Progenitor cell of endocrine pancreas (in vitro differentiated cells): Measurements from ENCODE around the gene BIRC2. TPM values are rescaled to one million over a fixed set of nuclear protein-coding genes. Genes with fewer than 3 reads are reported as not detected.
A peak's percentile ranks its signal among the peaks of the same experiment; 100 is the strongest.
"Not testable (repeated sequence)": the region's sequence is repeated elsewhere in the genome, so short reads cannot be mapped to it uniquely, and the experiment has no call there.

Experiments
- DNase-seq: peaks from one replicate; pipeline ENCODE4 v3.0.0; 2021; ENCODE audit warnings: low spot score; ENCODE audit not compliant: unreplicated experiment
- H3K27ac Mint-ChIP-seq: 2 replicates; pipeline ENCODE4 v1.8.0; 2021; ENCODE audit warnings: mild to moderate bottlenecking, moderate library complexity, mixed read lengths
- H3K27me3 Mint-ChIP-seq: 2 replicates; pipeline ENCODE4 v1.8.0; 2021; ENCODE audit warnings: mixed read lengths
- H3K36me3 Mint-ChIP-seq: 2 replicates; pipeline ENCODE4 v1.8.0; 2022; ENCODE audit warnings: mixed read lengths; ENCODE audit not compliant: insufficient read depth
- H3K4me1 Mint-ChIP-seq: 2 replicates; pipeline ENCODE4 v1.8.0; 2021; ENCODE audit warnings: low read depth, mixed read lengths
- H3K4me3 Mint-ChIP-seq: 2 replicates; pipeline ENCODE4 v1.8.0; 2021; ENCODE audit warnings: low read depth, mild to moderate bottlenecking, moderate library complexity, mixed read lengths
- H3K9me3 Mint-ChIP-seq: 2 replicates; pipeline ENCODE4 v1.8.0; 2021; ENCODE audit warnings: low read depth, mixed read lengths
- CTCF ChIP-seq: fragments of 200-600 bp; sonication (generic); IDR thresholded peaks from one replicate; pipeline ENCODE4 v1.5.0; 2021; ENCODE audit warnings: antibody characterized with exemption, mild to moderate bottlenecking; ENCODE audit not compliant: unreplicated experiment
- long read RNA-seq: library from polyadenylated mRNA; unstranded; transcript quantifications from one replicate; pipeline ENCODE4 v2.0.0, GENCODE V29; 2020
- total RNA-seq: library from RNA; stranded (reverse); gene quantifications from 2 replicates; pipeline ENCODE4 v1.2.1, GENCODE V29; 2021

BIRC2 gene
- total RNA-seq: 66.3 and 67.2 TPM in 2 replicates
- long read RNA-seq, transcript BIRC2-201 (9 exons, 3,743 nt): major isoform, 87 of 257 reads
- long read RNA-seq, transcript BIRC2-208 (10 exons, 2,617 nt): minor isoform, 13 of 257 reads
- long read RNA-seq, partial matches to known transcripts: 121 of 257 reads
- long read RNA-seq, other reads (novel, unspliced or antisense): 34 of 257 reads

DNA sequence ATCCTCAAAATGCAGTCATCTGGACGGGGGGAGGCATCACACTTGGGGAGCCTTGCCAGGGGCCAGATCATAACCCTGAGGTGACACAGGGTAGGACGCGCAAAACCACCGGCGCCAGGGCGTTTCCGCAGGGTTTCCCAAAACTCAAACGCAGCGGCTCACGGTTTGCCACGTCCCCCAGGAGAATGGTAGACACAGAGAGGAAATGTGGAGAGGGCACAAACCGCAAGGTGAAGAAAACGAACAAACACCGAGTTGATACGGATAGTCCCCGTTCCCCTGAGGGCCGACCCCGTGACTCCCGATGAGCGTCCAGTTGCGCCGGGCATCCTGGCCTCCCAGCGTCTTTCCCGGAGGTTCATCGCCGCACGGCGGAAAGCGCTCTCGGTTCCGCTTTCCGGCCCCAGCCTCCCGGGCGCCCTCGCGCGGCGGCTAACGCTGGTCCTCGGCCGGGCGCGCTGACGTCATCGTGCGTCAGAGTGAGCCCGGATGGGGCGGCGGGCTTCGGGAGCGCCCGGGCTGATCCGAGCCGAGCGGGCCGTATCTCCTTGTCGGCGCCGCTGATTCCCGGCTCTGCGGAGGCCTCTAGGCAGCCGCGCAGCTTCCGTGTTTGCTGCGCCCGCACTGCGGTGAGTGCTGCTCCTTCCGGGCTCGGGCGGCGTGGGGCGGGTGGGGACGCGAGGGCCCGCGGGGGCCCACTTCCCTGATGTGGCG lies at the start of gene BIRC2:
TSS of gene BIRC2 (plus strand) at position 467 of the 714 bp plus-strand sequence. CDS start 2,641 bp downstream, outside the sequence.
- Mint-ChIP-seq H3K4me1 (peaks cover 34% of the 10 kb centered on the region), H3K36me3 (peaks cover 11% of the 10 kb centered on the region), H3K4me3 (peak within 1 kb of the TSS; percentile 97), H3K9me3 (no peaks in the 10 kb centered on the region), H3K27ac (peak within 1 kb of the TSS; percentile 98), H3K27me3 (no peaks in the 10 kb centered on the region)
- TF ChIP-seq CTCF: peak; percentile 72
- DNase-seq: peak; percentile 97

GRCh38 chr11:102300837-102301236 lies 46.2 kb upstream of the BIRC2 start:
- not testable (repeated sequence) for DNase-seq, H3K27me3 Mint-ChIP-seq

GRCh38 chr11:102302241-102302640 lies 44.8 kb upstream of the BIRC2 start:
- no peak overlapping the region for H3K27ac Mint-ChIP-seq
- H3K4me1 Mint-ChIP-seq: peaks cover 8% of the 10 kb centered on the region
- TF ChIP-seq CTCF: no peak
- no peak for DNase-seq
- no peaks in the 10 kb centered on the region for H3K27me3 Mint-ChIP-seq
- no peak overlapping the region for H3K4me3 Mint-ChIP-seq
- peaks cover 29% of the 10 kb centered on the region for H3K9me3 Mint-ChIP-seq
- H3K36me3 Mint-ChIP-seq: peaks cover 3% of the 10 kb centered on the region

More at GRCh38 chr11:102300837-102301236, 46.2 kb upstream of the BIRC2 start:
- H3K27ac Mint-ChIP-seq, H3K4me3 Mint-ChIP-seq, H3K4me1 Mint-ChIP-seq, H3K36me3 Mint-ChIP-seq: not testable (repeated sequence)
- peaks cover 29% of the 10 kb centered on the region for H3K9me3 Mint-ChIP-seq

DNA sequence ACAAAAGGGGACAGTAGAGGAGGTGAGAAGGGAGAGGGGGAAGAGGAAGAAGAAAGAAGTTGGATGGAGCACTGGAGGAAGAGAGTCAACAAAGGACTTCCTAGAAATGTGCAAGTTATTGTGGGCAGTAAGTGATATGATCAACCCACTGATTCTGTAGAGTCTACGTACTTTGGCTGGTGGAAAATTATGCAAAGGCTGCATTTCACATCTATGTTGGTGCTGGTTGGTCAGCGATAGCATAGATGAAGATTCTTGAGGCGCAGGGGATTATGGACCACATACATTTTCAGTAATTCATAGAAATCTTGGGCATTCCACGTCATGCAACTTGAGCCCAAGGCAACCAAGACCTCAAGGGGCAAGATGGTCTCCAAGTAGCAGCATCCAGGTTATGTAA lies 42.3 kb upstream of the BIRC2 start:
- TF ChIP-seq CTCF: no peak
- H3K4me1 Mint-ChIP-seq: peaks cover 10% of the 10 kb centered on the region
- H3K9me3 Mint-ChIP-seq: peaks cover 26% of the 10 kb centered on the region
- no peak overlapping the region for H3K4me3 Mint-ChIP-seq
- DNase-seq: no peak
- no peak overlapping the region for H3K27ac Mint-ChIP-seq
- peaks cover 3% of the 10 kb centered on the region for H3K36me3 Mint-ChIP-seq
- H3K27me3 Mint-ChIP-seq: no peaks in the 10 kb centered on the region

DNA sequence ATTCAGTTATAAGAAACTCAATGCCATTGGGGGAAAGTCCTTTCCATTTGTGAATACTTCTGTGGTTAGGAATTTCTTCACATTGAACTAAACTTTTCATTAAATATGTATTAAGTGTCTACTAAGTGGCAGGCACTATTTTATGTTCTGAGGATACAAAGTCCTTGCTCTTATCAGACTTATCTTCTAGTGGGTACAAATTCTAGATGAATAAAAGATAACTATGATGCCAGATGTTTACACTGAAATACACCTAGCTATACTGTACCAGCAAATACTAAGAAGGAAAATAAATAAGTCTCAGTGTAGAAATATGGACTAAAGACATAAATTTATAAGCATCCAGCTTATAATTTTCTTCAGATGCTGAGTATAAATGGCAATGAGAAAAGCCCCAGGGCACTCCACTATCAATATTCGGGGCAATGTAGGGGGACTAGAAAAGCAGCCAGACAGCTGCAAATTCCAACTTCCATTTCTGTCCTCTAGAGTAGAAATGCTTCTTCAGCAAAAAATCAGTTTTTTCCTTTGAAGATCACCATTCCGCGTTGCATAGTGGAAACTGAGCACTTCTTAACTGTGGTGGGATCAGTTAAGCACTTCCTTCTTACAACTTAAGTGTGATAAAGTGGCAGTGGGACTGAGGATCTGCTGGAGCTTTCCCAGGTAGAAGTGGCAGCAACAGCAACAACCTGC lies 41.5 kb upstream of the BIRC2 start:
- Mint-ChIP-seq H3K9me3 (peaks cover 24% of the 10 kb centered on the region), H3K4me3 (no peak overlapping the region)
- no peak for DNase-seq

More for the DNA sequence above, 41.5 kb upstream of the BIRC2 start:
- H3K27ac Mint-ChIP-seq: no peak overlapping the region
- H3K4me1 Mint-ChIP-seq: peaks cover 10% of the 10 kb centered on the region
- no peak for TF ChIP-seq CTCF
- peaks cover 3% of the 10 kb centered on the region for H3K36me3 Mint-ChIP-seq
- no peaks in the 10 kb centered on the region for H3K27me3 Mint-ChIP-seq
